Measurements from ENCODE around the gene ZBTB42. TPM values are rescaled to one million over a fixed set of nuclear protein-coding genes. Genes with fewer than 3 reads are reported as not detected.

Gene ZBTB42
- total RNA-seq, 1 experiment from 2014 or later = 6.4 TPM

DNA sequence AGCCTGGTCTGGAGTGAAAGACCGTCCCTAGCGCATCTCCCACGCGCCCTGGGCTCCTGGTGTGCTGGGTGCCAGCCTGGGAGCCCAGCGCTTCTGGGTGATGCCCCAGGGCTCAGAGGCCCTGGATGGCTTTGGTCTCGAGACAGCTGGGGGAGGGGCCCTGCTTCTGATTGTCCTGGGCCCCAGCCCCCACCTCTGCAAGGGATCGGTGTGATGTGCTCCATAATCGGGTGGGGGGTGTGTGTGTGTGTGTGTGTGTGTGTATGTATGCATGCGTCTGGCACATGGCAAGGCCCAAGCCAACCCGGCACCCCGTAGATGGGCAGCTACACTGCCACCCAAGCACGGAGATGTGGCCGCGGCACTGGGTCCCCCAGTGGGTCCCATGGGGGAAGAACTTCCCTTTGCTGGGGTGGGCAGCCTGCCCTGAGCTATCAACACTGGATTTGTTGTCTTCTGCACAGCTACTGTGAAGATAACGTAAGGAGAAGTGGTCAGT, 3.1 kb downstream of the ZBTB42 start:
- ChIA-PET CTCF (interaction anchor here (1.0 kb wide), 1 partner anchor 11 kb away, joined by 4 read pairs; no protein-coding TSS in a partner anchor), POLR2A (no interaction called here)
- ATAC-seq (no peak), DNase-seq (ENCODE audit: low spot score) (no peak)
- peaks cover 10% of the 10 kb centered on the region for H3K4me1 Mint-ChIP-seq
- no peak for TF ChIP-seq NFYB (CRISPR knock-in tag; conservative IDR thresholded peaks at IDR 0.05; ENCODE audit: low read depth)
- TF ChIP-seq, protein P1, sequence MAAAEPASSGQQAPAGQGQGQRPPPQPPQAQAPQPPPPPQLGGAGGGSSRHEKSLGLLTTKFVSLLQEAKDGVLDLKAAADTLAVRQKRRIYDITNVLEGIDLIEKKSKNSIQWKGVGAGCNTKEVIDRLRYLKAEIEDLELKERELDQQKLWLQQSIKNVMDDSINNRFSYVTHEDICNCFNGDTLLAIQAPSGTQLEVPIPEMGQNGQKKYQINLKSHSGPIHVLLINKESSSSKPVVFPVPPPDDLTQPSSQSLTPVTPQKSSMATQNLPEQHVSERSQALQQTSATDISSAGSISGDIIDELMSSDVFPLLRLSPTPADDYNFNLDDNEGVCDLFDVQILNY (CRISPR knock-in tag; IDR thresholded peaks at IDR 0.05) = no peak
- TF ChIP-seq, protein P2, sequence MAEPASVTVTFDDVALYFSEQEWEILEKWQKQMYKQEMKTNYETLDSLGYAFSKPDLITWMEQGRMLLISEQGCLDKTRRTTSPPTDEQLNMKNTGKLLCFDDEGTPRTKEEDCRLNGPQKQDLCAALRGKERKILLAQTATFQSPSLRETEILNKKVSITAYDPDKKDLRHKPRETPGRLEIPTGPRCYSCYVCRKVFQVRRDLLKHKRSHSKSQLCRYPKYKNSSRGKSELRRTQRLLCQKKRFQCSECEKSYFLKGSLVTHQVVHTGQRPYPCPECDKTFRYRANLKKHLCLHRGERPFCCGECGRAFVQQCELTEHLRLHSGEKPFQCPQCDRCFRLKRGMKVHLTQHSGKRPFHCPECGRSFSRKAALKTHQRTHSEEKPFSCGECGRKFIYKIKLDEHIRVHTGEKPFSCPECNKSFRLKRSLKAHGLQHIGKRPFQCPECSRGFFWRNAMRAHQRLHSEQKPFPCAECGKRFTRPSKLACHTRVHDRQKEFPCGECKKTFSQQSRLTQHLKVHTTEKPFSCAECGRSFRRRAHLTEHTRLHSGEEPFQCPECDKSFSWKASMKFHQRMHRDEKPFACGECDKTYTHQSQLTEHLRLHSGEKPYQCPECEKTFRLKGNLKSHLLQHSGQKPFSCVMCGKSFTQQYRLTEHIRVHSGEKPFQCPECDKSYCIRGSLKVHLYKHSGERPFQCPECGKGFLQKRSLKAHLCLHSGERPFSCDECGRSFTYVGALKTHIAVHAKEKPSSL (CRISPR knock-in tag; conservative IDR thresholded peaks at IDR 0.05) = no peak
- no peak for TF ChIP-seq JUN (CRISPR knock-in tag; IDR thresholded peaks at IDR 0.05)
- no peak for TF ChIP-seq MXD4 (CRISPR knock-in tag; IDR thresholded peaks at IDR 0.05; ENCODE audit: borderline replicate concordance)
- no peak for TF ChIP-seq ATF1 (CRISPR knock-in tag; IDR thresholded peaks at IDR 0.05)
- no peak overlapping the region for H3K4me3 Mint-ChIP-seq
- H3K27ac Mint-ChIP-seq = no peak overlapping the region
- peaks cover 37% of the 10 kb centered on the region for H3K27me3 Mint-ChIP-seq (ENCODE audit: low read depth)
- H3K9me3 Mint-ChIP-seq = peaks cover 11% of the 10 kb centered on the region
- H3K36me3 Mint-ChIP-seq = no peaks in the 10 kb centered on the region

DNA sequence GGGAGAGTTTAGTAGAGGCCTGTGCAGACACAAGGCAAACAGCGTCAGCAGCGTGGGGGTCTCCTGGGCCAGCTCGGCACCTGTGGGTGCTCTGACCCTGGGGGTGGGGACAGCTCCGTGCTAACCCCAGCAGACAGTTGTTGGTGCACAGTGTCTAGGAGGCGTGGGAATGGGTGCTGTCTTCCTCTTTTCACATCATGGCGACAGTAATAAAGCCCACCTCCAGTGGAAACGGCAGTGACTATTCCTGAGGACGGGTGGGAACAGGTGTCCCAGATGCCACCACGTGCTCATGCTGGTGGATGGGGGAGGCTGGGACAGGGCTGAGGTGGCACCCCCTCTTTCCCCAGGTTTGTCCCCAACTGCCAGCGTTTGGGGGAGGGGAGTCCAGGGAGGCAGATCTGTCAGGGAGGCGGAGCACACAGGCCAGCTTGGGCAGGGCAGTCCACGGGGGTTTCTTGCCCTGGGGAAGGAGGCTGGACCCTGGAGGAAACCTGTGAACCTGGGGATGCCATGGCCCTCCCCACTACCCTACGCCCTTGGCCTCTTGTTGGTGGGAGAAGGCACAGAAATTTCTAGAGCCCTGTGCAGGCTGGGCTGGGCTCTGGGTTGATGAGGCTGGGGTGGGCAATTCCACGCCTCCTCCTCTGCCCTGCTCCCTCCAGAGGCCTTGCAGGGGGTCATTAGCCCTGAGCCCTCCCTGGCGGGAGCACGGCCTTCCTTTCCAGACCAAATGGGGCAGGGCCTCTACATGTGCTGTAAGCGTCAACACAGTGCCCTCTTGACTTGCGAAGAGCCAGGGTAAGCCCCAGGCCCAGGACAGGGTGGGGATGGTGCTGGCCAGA, 3.8 kb downstream of the ZBTB42 start:
- no peak for DNase-seq (ENCODE audit: low spot score)
- Mint-ChIP-seq H3K27me3 (ENCODE audit: low read depth) (peaks cover 31% of the 10 kb centered on the region), H3K4me1 (peaks cover 4% of the 10 kb centered on the region; the same call in 1 of the 2 replicates), H3K36me3 (no peaks in the 10 kb centered on the region), H3K4me3 (no peak overlapping the region), H3K9me3 (peaks cover 11% of the 10 kb centered on the region), H3K27ac (no peak overlapping the region)
- CTCF ChIA-PET = interaction anchor here (1.0 to 1.4 kb wide), 2 partner anchors 10 to 36 kb away, joined by 4 to 7 read pairs; no protein-coding TSS in a partner anchor
- no peak for TF ChIP-seq CBFB (CRISPR knock-in tag; IDR thresholded peaks at IDR 0.05; ENCODE audit: low read depth)
- no peak for ATAC-seq
- POLR2A ChIA-PET = interaction anchor here (1.0 kb wide), 1 partner anchor 10 kb away, joined by 3 read pairs; no protein-coding TSS in a partner anchor

DNA sequence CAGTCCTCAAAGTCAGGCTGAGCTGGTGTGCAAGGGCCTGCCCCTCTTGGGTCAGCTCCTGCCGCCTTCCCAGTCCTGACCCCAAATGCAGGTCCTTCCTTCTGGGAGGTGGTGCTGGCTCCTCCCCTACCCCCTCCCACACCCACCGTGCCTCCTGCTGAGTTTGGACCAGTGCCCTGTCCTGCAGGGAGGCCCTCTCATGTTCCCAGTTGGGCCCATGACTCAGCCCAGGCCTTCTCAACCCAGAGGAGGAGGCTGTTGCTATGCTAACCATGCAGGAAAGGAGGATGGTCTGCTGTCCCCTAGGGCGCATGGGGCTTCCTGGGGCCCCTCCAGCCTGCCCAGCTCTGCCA, 4.4 kb downstream of the ZBTB42 start:
- CTCF ChIA-PET = interaction anchor here (1.4 kb wide), 1 partner anchor 36 kb away, joined by 7 read pairs; no protein-coding TSS in a partner anchor
- Mint-ChIP-seq H3K4me3 (no peak overlapping the region), H3K27ac (no peak overlapping the region), H3K4me1 (peaks cover 2% of the 10 kb centered on the region; the same call in 1 of the 2 replicates), H3K9me3 (peaks cover 11% of the 10 kb centered on the region), H3K36me3 (no peaks in the 10 kb centered on the region), H3K27me3 (ENCODE audit: low read depth) (peaks cover 28% of the 10 kb centered on the region)
- DNase-seq (ENCODE audit: low spot score) = no peak
- POLR2A ChIA-PET = interaction anchor here (1.0 kb wide), 1 partner anchor 11 kb away, joined by 3 read pairs; no protein-coding TSS in a partner anchor
- ATAC-seq = no peak
- TF ChIP-seq, protein P3, sequence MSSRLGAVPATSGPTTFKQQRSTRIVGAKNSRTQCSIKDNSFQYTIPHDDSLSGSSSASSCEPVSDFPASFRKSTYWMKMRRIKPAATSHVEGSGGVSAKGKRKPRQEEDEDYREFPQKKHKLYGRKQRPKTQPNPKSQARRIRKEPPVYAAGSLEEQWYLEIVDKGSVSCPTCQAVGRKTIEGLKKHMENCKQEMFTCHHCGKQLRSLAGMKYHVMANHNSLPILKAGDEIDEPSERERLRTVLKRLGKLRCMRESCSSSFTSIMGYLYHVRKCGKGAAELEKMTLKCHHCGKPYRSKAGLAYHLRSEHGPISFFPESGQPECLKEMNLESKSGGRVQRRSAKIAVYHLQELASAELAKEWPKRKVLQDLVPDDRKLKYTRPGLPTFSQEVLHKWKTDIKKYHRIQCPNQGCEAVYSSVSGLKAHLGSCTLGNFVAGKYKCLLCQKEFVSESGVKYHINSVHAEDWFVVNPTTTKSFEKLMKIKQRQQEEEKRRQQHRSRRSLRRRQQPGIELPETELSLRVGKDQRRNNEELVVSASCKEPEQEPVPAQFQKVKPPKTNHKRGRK (CRISPR knock-in tag; IDR thresholded peaks at IDR 0.05; ENCODE audit: borderline replicate concordance) = no peak
- TF ChIP-seq ELF4 (CRISPR knock-in tag; IDR thresholded peaks at IDR 0.05; ENCODE audit: low read depth) (no peak), IRF2 (CRISPR knock-in tag; IDR thresholded peaks at IDR 0.05; ENCODE audit: borderline replicate concordance, low read depth) (no peak), MXD4 (CRISPR knock-in tag; IDR thresholded peaks at IDR 0.05; ENCODE audit: borderline replicate concordance) (no peak), FOXJ3 (CRISPR knock-in tag; IDR thresholded peaks at IDR 0.05; ENCODE audit: borderline replicate concordance) (no peak), ZNF416 (CRISPR knock-in tag; IDR thresholded peaks at IDR 0.05) (no peak), ZNF423 (CRISPR knock-in tag; IDR thresholded peaks at IDR 0.05) (no peak)
- TF ChIP-seq, protein P4, sequence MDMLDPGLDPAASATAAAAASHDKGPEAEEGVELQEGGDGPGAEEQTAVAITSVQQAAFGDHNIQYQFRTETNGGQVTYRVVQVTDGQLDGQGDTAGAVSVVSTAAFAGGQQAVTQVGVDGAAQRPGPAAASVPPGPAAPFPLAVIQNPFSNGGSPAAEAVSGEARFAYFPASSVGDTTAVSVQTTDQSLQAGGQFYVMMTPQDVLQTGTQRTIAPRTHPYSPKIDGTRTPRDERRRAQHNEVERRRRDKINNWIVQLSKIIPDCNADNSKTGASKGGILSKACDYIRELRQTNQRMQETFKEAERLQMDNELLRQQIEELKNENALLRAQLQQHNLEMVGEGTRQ (CRISPR knock-in tag; IDR thresholded peaks at IDR 0.05) = no peak
- TF ChIP-seq, protein P5, sequence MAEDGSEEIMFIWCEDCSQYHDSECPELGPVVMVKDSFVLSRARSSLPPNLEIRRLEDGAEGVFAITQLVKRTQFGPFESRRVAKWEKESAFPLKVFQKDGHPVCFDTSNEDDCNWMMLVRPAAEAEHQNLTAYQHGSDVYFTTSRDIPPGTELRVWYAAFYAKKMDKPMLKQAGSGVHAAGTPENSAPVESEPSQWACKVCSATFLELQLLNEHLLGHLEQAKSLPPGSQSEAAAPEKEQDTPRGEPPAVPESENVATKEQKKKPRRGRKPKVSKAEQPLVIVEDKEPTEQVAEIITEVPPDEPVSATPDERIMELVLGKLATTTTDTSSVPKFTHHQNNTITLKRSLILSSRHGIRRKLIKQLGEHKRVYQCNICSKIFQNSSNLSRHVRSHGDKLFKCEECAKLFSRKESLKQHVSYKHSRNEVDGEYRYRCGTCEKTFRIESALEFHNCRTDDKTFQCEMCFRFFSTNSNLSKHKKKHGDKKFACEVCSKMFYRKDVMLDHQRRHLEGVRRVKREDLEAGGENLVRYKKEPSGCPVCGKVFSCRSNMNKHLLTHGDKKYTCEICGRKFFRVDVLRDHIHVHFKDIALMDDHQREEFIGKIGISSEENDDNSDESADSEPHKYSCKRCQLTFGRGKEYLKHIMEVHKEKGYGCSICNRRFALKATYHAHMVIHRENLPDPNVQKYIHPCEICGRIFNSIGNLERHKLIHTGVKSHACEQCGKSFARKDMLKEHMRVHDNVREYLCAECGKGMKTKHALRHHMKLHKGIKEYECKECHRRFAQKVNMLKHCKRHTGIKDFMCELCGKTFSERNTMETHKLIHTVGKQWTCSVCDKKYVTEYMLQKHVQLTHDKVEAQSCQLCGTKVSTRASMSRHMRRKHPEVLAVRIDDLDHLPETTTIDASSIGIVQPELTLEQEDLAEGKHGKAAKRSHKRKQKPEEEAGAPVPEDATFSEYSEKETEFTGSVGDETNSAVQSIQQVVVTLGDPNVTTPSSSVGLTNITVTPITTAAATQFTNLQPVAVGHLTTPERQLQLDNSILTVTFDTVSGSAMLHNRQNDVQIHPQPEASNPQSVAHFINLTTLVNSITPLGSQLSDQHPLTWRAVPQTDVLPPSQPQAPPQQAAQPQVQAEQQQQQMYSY (CRISPR knock-in tag; IDR thresholded peaks at IDR 0.05) = no peak
- TF ChIP-seq, protein P6, sequence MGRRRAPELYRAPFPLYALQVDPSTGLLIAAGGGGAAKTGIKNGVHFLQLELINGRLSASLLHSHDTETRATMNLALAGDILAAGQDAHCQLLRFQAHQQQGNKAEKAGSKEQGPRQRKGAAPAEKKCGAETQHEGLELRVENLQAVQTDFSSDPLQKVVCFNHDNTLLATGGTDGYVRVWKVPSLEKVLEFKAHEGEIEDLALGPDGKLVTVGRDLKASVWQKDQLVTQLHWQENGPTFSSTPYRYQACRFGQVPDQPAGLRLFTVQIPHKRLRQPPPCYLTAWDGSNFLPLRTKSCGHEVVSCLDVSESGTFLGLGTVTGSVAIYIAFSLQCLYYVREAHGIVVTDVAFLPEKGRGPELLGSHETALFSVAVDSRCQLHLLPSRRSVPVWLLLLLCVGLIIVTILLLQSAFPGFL (CRISPR knock-in tag; IDR thresholded peaks at IDR 0.05; ENCODE audit: borderline replicate concordance) = no peak

Data from WTC11 (cell line).